HEK293 (cell line): ENCODE results near the gene CNPPD1.

Source experiments
- CTCF ChIA-PET: fragments of 350-600 bp; formaldehyde crosslinking; extraction: SDS; loops from one replicate; lab custom pipeline; 2021; ENCODE audit warnings: antibody characterized with exemption; lab: Yijun Ruan, JAX
- POLR2A ChIA-PET: fragments of 300-600 bp; formaldehyde crosslinking; extraction: SDS; loops from one replicate; lab custom pipeline; 2020; ENCODE audit warnings: antibody characterized with exemption, inconsistent platforms; lab: Yijun Ruan, JAX
- H3K27ac ChIP-seq: fragments of 200-500 bp; sonication (Bioruptor generic); 2 replicates; pipeline ENCODE4 v1.5.1; 2014; ENCODE audit warnings: low read depth, low read length, control low read depth, inconsistent platforms; ENCODE audit errors: extremely low read depth
- H3K36me3 ChIP-seq, 2 experiments: fragments of 200-500 bp in 1 of 2; sonication (Bioruptor generic) in 1 of 2; 1 replicate in 1 of 2; 2 replicates in 1 of 2; pipeline ENCODE4 v1.5.1; 2014 to 2017; ENCODE audit warnings: inconsistent platforms in 2 of 2, low read length in 2 of 2; ENCODE audit not compliant: control insufficient read depth in 2 of 2, insufficient read depth in 1 of 2
- H3K4me1 ChIP-seq: fragments of 200-500 bp; sonication (Bioruptor generic); 2 replicates; pipeline ENCODE4 v1.5.1; 2014; ENCODE audit warnings: mild to moderate bottlenecking, low read length, inconsistent platforms; ENCODE audit not compliant: control insufficient read depth, insufficient read depth
- H3K4me3 ChIP-seq: 2 replicates; pipeline ENCODE4 v1.5.1; 2011; ENCODE audit warnings: low read depth, mild to moderate bottlenecking, control low read depth, low read length, moderate library complexity
- H3K9me3 ChIP-seq: fragments of 200-500 bp; sonication (Bioruptor generic); 2 replicates; pipeline ENCODE4 v1.5.1; 2014; ENCODE audit warnings: low read depth, low read length, inconsistent platforms; ENCODE audit not compliant: control insufficient read depth, insufficient read depth
- GLI2 ChIP-seq: fragments of 450-650 bp; formaldehyde crosslinking; IDR thresholded peaks from 2 replicates; pipeline ENCODE4; 2017; ENCODE audit warnings: missing biosample characterization, missing genetic modification characterization, low read depth, borderline replicate concordance
- KLF1 ChIP-seq: fragments of 450-650 bp; formaldehyde crosslinking; IDR thresholded peaks from 2 replicates; pipeline ENCODE4 v1.5.1; 2016; ENCODE audit warnings: missing biosample characterization, missing genetic modification characterization
- MZF1 ChIP-seq: fragments of 450-650 bp; formaldehyde crosslinking; IDR thresholded peaks from 2 replicates; pipeline ENCODE4 v1.5.1; 2017; ENCODE audit warnings: missing biosample characterization, missing genetic modification characterization, borderline replicate concordance
- SALL2 ChIP-seq: fragments of 450-650 bp; formaldehyde crosslinking; IDR thresholded peaks from 2 replicates; pipeline ENCODE4 v1.5.0; 2017; ENCODE audit warnings: missing biosample characterization, mild to moderate bottlenecking, missing genetic modification characterization, borderline replicate concordance
- TRIM28 ChIP-seq: IDR thresholded peaks from 2 replicates; pipeline ENCODE4 v1.6.1; 2011; ENCODE audit warnings: low read length, control low read depth, borderline replicate concordance
- ZBTB17 ChIP-seq: fragments of 450-650 bp; formaldehyde crosslinking; IDR thresholded peaks from 2 replicates; pipeline ENCODE4 v1.5.1; 2016; ENCODE audit warnings: missing biosample characterization, missing genetic modification characterization
- ZFP41 ChIP-seq: fragments of 450-650 bp; formaldehyde crosslinking; IDR thresholded peaks from 2 replicates; pipeline ENCODE4 v1.5.1; 2016; ENCODE audit warnings: missing biosample characterization, missing genetic modification characterization, borderline replicate concordance
- ZNF10 ChIP-seq: fragments of 450-650 bp; formaldehyde crosslinking; IDR thresholded peaks from 2 replicates; pipeline ENCODE4 v1.5.1; 2017; ENCODE audit warnings: missing biosample characterization, missing genetic modification characterization
- ZNF121 ChIP-seq: fragments of 450-650 bp; formaldehyde crosslinking; IDR thresholded peaks from 2 replicates; pipeline ENCODE4 v1.5.1; 2016; ENCODE audit warnings: missing biosample characterization, missing genetic modification characterization
- ZNF140 ChIP-seq: fragments of 450-650 bp; formaldehyde crosslinking; IDR thresholded peaks from 2 replicates; pipeline ENCODE4 v1.5.1; 2016; ENCODE audit warnings: missing biosample characterization, missing genetic modification characterization
- ZNF155 ChIP-seq: fragments of 450-650 bp; formaldehyde crosslinking; IDR thresholded peaks from 2 replicates; pipeline ENCODE4 v1.5.1; 2016; ENCODE audit warnings: missing biosample characterization, missing genetic modification characterization
- ZNF23 ChIP-seq: fragments of 450-650 bp; formaldehyde crosslinking; IDR thresholded peaks from 2 replicates; pipeline ENCODE4 v1.5.1; 2016; ENCODE audit warnings: missing biosample characterization, missing genetic modification characterization, borderline replicate concordance
- ZNF274 ChIP-seq, 2 experiments: fragments of 200-500 bp in 1 of 2; fragments of 450-650 bp in 1 of 2; sonication (Bioruptor generic) in 1 of 2; formaldehyde crosslinking in 1 of 2; IDR thresholded peaks; 2 replicates each; pipeline versions ENCODE4 v1.5.1 to v1.6.1; 2014 to 2016; ENCODE audit warnings: borderline replicate concordance in 1 of 2, inconsistent platforms in 1 of 2, low read length in 1 of 2, missing biosample characterization in 1 of 2, missing genetic modification characterization in 1 of 2
- ZNF280C ChIP-seq: fragments of 450-650 bp; formaldehyde crosslinking; IDR thresholded peaks from 2 replicates; pipeline ENCODE4 v1.5.1; 2016; ENCODE audit warnings: missing biosample characterization, missing genetic modification characterization
- ZNF433 ChIP-seq: fragments of 450-650 bp; formaldehyde crosslinking; IDR thresholded peaks from 2 replicates; pipeline ENCODE4 v1.5.1; 2016; ENCODE audit warnings: missing biosample characterization, missing genetic modification characterization, low read depth
- ZNF571 ChIP-seq: fragments of 450-650 bp; formaldehyde crosslinking; IDR thresholded peaks from 2 replicates; pipeline ENCODE4 v1.5.0; 2017; ENCODE audit warnings: missing biosample characterization, missing genetic modification characterization
- ZNF585B ChIP-seq: fragments of 450-650 bp; formaldehyde crosslinking; IDR thresholded peaks from 2 replicates; pipeline ENCODE4 v1.5.1; 2016; ENCODE audit warnings: missing biosample characterization, missing genetic modification characterization
- ZNF610 ChIP-seq: fragments of 450-650 bp; formaldehyde crosslinking; IDR thresholded peaks from 2 replicates; pipeline ENCODE4 v1.5.1; 2016; ENCODE audit warnings: missing biosample characterization, missing genetic modification characterization, borderline replicate concordance
- ZNF629 ChIP-seq: fragments of 450-650 bp; formaldehyde crosslinking; IDR thresholded peaks from 2 replicates; pipeline ENCODE4 v1.5.1; 2017; ENCODE audit warnings: missing biosample characterization, missing genetic modification characterization
- ZNF658 ChIP-seq: fragments of 450-650 bp; formaldehyde crosslinking; IDR thresholded peaks from 2 replicates; pipeline ENCODE4; 2016; ENCODE audit warnings: missing biosample characterization, missing genetic modification characterization
- ZNF670 ChIP-seq: fragments of 450-650 bp; formaldehyde crosslinking; IDR thresholded peaks from 2 replicates; pipeline ENCODE4 v1.5.1; 2016; ENCODE audit warnings: missing biosample characterization, missing genetic modification characterization, low read depth
- TF ChIP-seq, protein P1 (sequence below): fragments of 450-650 bp; formaldehyde crosslinking; conservative IDR thresholded peaks from 2 replicates; pipeline ENCODE4 v1.5.1; 2016; ENCODE audit warnings: low read depth, missing biosample characterization, missing genetic modification characterization
- TF ChIP-seq, protein P2 (sequence below): fragments of 450-650 bp; formaldehyde crosslinking; IDR thresholded peaks from 2 replicates; pipeline ENCODE4 v1.5.1; 2016; ENCODE audit warnings: missing biosample characterization, missing genetic modification characterization

Gene CNPPD1

DNA sequence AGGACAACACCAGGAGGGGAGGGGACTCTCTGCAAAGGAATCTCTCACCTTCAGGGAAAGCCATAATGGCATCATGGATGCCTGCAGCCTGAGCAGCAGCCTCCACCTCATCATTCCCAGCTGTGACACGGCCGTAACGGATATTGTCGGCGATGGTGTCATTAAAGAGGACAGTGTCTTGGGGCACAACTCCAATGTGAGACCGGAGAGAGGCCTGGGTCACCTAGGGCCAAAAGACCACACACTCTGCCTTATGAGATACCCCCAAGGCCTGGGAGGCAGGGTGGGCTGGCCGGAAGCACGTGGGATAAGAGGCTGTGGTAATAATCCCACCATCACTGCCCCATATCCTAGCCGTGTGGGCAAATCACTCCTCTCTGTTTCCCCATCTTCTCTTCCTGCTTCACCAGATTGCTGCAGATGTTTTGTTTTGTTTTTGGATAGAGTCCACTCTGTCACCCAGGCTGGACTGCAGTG is 34.2 kb upstream of the CNPPD1 start:
- no peak for TF ChIP-seq KLF1
- TF ChIP-seq SALL2 (tag by site-specific recombination): no peak
- TF ChIP-seq ZNF670 (tag by site-specific recombination): no peak
- TF ChIP-seq ZNF121 (tag by site-specific recombination): no peak
- no peak for TF ChIP-seq ZNF140
- TF ChIP-seq, protein P1, sequence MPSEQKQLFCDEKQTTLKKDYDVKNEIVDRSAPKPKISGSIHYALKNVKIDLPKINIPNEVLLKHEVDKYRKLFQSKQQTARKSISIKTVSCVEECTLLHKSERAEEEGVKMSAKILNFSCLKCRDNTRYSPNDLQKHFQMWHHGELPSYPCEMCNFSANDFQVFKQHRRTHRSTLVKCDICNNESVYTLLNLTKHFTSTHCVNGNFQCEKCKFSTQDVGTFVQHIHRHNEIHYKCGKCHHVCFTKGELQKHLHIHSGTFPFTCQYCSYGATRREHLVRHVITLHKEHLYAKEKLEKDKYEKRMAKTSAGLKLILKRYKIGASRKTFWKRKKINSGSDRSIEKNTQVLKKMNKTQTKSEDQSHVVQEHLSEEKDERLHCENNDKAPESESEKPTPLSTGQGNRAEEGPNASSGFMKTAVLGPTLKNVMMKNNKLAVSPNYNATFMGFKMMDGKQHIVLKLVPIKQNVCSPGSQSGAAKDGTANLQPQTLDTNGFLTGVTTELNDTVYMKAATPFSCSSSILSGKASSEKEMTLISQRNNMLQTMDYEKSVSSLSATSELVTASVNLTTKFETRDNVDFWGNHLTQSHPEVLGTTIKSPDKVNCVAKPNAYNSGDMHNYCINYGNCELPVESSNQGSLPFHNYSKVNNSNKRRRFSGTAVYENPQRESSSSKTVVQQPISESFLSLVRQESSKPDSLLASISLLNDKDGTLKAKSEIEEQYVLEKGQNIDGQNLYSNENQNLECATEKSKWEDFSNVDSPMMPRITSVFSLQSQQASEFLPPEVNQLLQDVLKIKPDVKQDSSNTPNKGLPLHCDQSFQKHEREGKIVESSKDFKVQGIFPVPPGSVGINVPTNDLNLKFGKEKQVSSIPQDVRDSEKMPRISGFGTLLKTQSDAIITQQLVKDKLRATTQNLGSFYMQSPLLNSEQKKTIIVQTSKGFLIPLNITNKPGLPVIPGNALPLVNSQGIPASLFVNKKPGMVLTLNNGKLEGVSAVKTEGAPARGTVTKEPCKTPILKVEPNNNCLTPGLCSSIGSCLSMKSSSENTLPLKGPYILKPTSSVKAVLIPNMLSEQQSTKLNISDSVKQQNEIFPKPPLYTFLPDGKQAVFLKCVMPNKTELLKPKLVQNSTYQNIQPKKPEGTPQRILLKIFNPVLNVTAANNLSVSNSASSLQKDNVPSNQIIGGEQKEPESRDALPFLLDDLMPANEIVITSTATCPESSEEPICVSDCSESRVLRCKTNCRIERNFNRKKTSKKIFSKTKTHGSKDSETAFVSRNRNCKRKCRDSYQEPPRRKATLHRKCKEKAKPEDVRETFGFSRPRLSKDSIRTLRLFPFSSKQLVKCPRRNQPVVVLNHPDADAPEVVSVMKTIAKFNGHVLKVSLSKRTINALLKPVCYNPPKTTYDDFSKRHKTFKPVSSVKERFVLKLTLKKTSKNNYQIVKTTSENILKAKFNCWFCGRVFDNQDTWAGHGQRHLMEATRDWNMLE (tag by site-specific recombination): no peak
- no peak for TF ChIP-seq ZNF585B (tag by site-specific recombination)
- TF ChIP-seq ZFP41 (tag by site-specific recombination): no peak
- TF ChIP-seq ZNF23: no peak
- TF ChIP-seq, protein P2, sequence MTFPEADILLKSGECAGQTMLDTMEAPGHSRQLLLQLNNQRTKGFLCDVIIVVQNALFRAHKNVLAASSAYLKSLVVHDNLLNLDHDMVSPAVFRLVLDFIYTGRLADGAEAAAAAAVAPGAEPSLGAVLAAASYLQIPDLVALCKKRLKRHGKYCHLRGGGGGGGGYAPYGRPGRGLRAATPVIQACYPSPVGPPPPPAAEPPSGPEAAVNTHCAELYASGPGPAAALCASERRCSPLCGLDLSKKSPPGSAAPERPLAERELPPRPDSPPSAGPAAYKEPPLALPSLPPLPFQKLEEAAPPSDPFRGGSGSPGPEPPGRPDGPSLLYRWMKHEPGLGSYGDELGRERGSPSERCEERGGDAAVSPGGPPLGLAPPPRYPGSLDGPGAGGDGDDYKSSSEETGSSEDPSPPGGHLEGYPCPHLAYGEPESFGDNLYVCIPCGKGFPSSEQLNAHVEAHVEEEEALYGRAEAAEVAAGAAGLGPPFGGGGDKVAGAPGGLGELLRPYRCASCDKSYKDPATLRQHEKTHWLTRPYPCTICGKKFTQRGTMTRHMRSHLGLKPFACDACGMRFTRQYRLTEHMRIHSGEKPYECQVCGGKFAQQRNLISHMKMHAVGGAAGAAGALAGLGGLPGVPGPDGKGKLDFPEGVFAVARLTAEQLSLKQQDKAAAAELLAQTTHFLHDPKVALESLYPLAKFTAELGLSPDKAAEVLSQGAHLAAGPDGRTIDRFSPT (tag by site-specific recombination): no peak
- no peak for TF ChIP-seq ZNF274 (IDR thresholded peaks at IDR 0.05; ENCODE audit: low read length)
- no peak for TF ChIP-seq ZNF274 (tag by site-specific recombination; IDR thresholded peaks at IDR 0.05; ENCODE audit: borderline replicate concordance)
- TF ChIP-seq ZNF10 (tag by site-specific recombination): no peak
- no peak for TF ChIP-seq ZNF433 (tag by site-specific recombination)
- TF ChIP-seq, all 188 proteins: peak for 0
- H3K4me3 ChIP-seq: no peak overlapping the region
- peaks cover 8% of the 10 kb centered on the region for H3K4me1 ChIP-seq
- H3K9me3 ChIP-seq: no peaks in the 10 kb centered on the region
- H3K36me3 ChIP-seq: peaks cover 15 to 82% of the 10 kb centered on the region in 2 experiments; a peak in 2 of 3 replicates
- ChIA-PET CTCF (interaction anchor here (0.6 to 1.8 kb wide), 10 partner anchors 12 to 349 kb away, joined by 3 to 12 read pairs (median 4); partner anchors contain the start of gene SLC23A3), POLR2A (interaction anchor here (0.7 to 1.0 kb wide), 2 partner anchors 34 to 49 kb away, joined by 4 to 5 read pairs; partner anchors contain the start of gene CNPPD1)
- H3K27ac ChIP-seq: no peak overlapping the region

DNA sequence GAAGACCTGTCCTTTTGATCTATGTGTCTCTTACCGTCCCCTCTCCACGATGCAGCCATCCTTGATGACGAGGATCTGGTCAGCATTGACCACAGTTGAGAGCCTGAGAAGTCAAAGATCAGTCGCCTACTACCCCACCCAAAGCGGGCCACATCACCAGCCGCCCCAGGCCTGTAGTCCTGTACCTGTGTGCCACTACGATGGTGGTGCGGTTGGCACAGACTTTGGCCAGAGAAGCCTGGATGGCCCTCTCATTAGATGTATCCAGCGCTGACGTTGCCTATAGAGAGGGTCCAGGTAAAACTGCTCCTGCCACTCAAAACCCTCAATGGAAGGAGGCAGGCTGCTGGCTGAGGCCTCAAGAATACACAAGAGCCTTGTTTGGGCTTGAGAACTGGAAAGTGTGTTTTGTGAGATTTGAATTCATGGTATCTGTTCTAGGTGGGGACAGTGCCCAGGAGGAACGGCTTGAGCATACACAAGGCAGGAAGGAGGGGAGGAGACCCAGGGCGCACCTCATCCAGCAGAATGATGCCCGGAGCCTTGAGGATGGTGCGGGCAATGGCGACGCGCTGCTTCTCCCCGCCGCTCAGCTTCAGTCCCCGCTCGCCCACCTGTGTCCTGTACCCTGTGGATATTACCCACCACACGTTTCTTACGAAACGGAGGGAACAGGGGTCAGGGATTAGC is 33.6 kb upstream of the CNPPD1 start:
- ChIA-PET POLR2A (no interaction called here), CTCF (interaction anchor here (3.2 kb wide), 1 partner anchor 39 kb away, joined by 8 read pairs; no protein-coding TSS in a partner anchor)
- TF ChIP-seq ZNF658 (tag by site-specific recombination) (no peak), ZBTB17 (tag by site-specific recombination) (no peak), ZNF280C (tag by site-specific recombination) (no peak), GLI2 (no peak), ZNF629 (tag by site-specific recombination) (no peak), ZNF610 (tag by site-specific recombination) (no peak), TRIM28 (no peak), MZF1 (tag by site-specific recombination) (no peak), ZNF571 (no peak), ZNF155 (tag by site-specific recombination) (no peak)
- Histone ChIP-seq H3K36me3 (peaks cover 12 to 76% of the 10 kb centered on the region in 2 experiments; a peak in 2 of 3 replicates), H3K27ac (no peak overlapping the region), H3K4me3 (no peak overlapping the region), H3K4me1 (peaks cover 8% of the 10 kb centered on the region), H3K9me3 (no peaks in the 10 kb centered on the region)
